GM20000 (cell line): ENCODE measurements around the gene AMOTL1.

Source experiments
- DNase-seq: peaks from one replicate; pipeline ENCODE4 v3.0.0; 2012; ENCODE audit warnings: low spot score
- CTCF ChIP-seq: IDR thresholded peaks from 2 replicates; pipeline ENCODE4 v1.5.1; 2012; ENCODE audit warnings: mild to moderate bottlenecking, control low read depth; ENCODE audit errors: extremely low read depth, missing control alignments

The AMOTL1 gene

GRCh38 chr11:94793822-94794221 is 25.7 kb downstream of the AMOTL1 start:
- no peak for TF ChIP-seq CTCF

GRCh38 chr11:94794287-94795168 is 26.4 kb downstream of the AMOTL1 start:
- no peak for DNase-seq
- TF ChIP-seq CTCF, result no peak

More at GRCh38 chr11:94793822-94794221, 25.7 kb downstream of the AMOTL1 start:
- DNase-seq, result no peak

GRCh38 chr11:94795476-94796189 is 27.5 kb downstream of the AMOTL1 start:
- TF ChIP-seq CTCF, result no peak
- no peak for DNase-seq

GRCh38 chr11:94796190-94796580 is 28.0 kb downstream of the AMOTL1 start:
- TF ChIP-seq CTCF, result no peak

GRCh38 chr11:94796863-94797262 is 28.7 kb downstream of the AMOTL1 start:
- DNase-seq, result no peak
- no peak for TF ChIP-seq CTCF

More at GRCh38 chr11:94796190-94796580, 28.0 kb downstream of the AMOTL1 start:
- no peak for DNase-seq

- no peak for DNase-seq
- TF ChIP-seq CTCF, result no peak
Measured at GRCh38 chr11:94799726-94800125, 31.6 kb downstream of the AMOTL1 start.

- DNase-seq, result no peak
- TF ChIP-seq CTCF, result no peak
Measured at GRCh38 chr11:94800414-94800813, 32.3 kb downstream of the AMOTL1 start.
